Central memory CD4-positive, alpha-beta T cell (primary cell): ENCODE measurements around the gene NISCH.
"Not testable (repeated sequence)": the region's sequence is repeated elsewhere in the genome, so short reads cannot be mapped to it uniquely, and the experiment has no call there.

Experiments used
- DNase-seq: peaks from one replicate; pipeline ENCODE4 v3.0.0; 2022

Gene NISCH

DNA sequence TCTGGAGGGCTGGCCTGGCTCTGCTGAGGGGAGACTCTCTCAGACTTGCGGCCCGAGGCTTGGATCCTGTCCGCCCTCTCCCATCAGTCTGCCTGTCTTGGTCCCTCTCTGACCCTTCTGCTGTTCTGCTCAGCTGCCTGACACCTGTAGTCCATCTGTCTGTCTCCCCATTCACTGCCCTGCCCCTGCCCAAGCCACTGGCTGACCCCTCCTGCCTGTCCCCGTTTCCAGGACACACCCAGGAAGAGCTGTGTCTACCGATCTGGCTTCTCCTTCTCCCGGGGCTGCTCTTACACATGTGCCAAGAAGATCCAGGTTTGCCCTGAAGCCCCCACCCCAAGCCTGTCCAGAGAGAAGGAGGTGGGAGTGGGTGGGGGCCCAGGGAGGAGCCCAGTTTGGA, 59.8 kb downstream of the NISCH start:
- no peak for DNase-seq

DNA sequence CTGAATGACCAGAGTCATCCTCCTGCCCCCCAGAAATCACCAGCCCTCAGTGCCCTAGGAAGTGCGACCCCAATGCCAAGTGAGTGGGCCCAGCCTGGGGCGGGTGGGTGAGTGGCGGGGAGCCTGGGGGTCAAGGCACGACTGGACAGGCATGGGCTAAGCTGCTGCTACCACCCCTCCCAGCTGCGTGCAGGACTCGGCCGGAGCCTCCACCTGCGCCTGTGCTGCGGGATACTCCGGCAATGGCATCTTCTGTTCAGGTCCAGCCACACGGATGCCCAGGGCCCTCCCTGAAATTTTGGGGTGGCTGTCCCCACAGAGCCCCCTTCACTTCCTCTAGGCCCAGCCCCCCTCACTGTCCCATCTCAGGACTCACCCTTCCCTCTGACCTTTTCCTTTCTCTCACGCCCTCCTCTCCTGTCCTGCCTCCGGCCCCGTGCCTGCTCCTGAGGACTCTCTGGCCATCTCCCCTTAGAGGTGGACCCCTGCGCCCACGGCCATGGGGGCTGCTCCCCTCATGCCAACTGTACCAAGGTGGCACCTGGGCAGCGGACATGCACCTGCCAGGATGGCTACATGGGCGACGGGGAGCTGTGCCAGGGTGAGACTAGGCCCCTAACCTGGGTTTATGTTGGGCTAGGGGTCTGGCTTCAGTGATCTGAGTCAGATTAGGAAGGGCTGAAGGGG, 61.2 kb downstream of the NISCH start:
- no peak for DNase-seq

DNA sequence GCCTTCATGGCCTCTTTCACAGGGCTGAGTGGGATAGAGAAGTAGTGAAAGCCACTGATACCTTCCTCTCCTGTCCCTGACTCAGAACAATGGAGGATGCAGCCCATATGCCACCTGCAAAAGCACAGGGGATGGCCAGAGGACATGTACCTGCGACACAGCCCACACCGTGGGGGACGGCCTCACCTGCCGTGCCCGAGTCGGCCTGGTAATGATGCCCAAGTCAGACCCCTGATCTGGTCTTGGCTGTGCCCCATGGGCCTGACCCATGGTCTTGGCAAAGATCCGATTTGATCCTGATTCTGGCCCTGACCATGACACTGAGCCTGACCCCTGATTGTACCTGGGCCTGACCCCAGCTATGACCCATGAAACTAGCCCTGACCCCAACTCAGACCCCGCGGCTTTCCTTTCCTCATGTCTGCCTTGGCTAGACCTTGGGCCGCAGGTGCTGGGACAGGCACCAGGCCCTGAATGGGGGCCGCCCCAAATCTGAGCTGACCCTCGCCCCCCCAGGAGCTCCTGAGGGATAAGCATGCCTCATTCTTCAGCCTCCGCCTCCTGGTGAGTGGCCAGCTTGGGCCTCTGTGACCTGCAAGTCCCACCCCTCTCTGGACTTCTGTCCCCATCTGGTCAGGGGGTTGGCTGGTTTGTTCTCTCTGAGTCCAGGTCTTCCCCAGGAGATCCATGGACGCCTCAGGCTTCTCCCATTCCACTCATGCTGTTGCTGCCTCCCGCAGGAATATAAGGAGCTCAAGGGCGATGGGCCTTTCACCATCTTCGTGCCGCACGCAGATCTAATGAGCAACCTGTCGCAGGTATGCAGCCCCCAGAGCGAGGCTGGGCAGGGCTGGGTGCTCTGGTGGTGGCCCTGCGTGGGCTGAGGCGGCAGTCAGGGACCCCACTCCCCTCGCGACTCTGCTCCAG, 62.7 kb downstream of the NISCH start:
- DNase-seq: no peak

DNA sequence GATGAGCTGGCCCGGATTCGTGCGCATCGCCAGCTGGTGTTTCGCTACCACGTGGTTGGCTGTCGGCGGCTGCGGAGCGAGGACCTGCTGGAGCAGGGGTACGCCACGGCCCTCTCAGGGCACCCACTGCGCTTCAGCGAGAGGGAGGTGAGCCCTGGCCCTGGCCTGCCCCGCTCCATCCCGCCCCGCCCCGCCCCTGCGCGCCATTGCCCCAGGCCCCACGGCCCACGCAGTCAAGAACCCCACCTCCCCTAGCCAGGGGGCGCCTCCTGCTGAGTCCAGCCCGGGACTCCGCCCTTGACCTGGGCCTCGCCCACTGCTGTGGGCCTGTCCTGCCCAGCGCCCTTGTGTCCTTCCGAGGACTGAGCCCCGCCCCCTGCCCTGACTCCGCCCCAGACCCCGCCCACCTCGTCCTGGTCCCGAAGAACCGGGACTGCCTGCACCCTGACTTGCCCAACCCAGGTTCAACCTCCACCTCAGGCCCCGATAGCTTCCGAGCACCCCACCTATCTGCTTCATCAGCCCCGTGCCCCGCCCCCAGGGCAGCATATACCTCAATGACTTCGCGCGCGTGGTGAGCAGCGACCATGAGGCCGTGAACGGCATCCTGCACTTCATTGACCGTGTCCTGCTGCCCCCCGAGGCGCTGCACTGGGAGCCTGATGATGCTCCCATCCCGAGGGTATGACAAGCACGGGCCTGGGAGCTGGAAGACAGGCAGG, 63.5 kb downstream of the NISCH start:
- no peak for DNase-seq

DNA sequence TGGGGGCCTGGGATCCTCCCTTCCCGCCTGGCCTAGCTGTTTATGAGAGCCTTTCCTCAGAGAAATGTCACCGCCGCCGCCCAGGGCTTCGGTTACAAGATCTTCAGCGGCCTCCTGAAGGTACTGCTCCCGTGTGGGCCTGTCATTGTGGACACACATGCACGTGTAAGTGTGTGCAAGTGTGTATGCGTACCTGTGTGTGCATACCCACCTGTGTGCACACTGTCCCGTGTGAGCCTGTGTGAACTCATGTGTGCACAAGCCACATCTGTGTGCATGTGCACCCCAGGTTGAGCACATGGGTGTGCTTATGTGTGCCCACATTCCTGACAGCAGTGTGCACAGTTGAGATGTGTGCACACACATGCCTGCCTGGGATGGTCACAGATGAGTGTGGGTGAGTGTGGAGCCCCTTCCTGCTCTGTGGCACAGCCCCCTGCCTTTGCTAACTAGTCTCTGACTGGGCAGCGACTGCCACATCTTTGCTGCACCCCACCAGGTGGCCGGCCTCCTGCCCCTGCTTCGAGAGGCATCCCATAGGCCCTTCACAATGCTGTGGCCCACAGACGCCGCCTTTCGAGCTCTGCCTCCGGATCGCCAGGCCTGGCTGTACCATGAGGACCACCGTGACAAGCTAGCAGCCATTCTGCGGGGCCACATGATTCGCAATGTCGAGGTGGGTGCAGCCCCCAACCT, 64.2 kb downstream of the NISCH start:
- no peak for DNase-seq

DNA sequence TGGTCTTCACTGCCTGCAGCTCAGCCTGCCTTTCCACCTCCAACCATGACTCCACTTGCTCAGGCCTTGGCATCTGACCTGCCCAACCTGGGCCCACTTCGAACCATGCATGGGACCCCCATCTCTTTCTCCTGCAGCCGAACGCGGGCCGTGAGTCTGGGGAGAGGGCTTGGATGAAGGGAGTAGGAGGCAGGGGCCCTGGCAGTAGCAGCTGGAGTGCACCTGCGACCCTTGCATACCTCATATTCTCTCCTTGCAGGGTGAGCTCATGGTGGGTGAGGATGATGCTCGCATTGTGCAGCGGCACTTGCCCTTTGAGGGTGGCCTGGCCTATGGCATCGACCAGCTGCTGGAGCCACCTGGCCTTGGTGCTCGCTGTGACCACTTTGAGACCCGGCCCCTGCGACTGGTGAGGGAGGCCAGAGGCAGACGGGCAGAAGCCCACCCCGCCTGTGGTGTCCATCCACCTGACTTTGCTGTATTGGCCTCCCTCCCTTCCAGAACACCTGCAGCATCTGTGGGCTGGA, 64.8 kb downstream of the NISCH start:
- DNase-seq: no peak

DNA sequence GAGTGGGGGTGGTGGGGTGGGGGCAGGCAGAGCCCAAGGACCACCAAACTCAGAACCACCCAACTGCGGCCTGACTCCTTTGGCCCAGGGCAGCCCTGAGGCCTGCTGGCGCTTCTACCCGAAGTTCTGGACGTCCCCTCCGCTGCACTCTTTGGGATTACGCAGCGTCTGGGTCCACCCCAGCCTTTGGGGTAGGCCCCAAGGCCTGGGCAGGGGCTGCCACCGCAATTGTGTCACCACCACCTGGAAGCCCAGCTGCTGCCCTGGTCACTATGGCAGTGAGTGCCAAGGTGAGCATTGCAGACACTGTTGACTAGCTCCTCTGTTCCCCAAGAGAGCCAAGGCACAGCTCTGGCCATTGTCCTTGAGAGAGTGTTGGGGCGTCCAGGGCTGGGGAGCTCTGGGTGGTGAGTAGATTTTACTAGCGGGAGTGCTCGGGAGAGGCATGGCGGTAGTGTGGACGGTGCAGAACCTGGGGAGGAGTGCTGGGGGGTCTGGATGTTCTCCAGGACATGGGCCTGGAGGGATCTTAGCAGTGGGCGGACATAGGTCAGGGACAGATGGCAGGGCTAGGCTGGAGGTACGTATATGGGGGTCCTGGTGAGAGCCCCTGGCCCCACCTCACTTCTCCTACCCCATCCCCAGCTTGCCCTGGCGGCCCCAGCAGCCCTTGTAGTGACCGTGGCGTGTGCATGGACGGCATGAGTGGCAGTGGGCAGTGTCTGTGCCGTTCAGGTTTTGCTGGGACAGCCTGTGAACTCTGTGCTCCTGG, 65.5 kb downstream of the NISCH start:
- DNase-seq: no peak

DNA sequence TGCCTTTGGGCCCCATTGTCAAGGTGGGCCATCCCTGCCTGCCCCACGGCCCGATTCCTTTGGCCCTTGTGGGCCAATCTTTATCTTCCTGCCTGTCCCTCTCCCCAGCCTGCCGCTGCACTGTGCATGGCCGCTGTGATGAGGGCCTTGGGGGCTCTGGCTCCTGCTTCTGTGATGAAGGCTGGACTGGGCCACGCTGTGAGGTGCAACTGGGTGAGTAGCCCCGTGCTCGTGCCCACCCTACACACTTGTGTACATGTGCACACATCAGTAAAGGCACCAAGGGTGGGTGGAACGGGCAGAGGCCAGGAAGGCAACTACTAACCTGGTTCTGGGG, 66.1 kb downstream of the NISCH start:
- no peak for DNase-seq

DNA sequence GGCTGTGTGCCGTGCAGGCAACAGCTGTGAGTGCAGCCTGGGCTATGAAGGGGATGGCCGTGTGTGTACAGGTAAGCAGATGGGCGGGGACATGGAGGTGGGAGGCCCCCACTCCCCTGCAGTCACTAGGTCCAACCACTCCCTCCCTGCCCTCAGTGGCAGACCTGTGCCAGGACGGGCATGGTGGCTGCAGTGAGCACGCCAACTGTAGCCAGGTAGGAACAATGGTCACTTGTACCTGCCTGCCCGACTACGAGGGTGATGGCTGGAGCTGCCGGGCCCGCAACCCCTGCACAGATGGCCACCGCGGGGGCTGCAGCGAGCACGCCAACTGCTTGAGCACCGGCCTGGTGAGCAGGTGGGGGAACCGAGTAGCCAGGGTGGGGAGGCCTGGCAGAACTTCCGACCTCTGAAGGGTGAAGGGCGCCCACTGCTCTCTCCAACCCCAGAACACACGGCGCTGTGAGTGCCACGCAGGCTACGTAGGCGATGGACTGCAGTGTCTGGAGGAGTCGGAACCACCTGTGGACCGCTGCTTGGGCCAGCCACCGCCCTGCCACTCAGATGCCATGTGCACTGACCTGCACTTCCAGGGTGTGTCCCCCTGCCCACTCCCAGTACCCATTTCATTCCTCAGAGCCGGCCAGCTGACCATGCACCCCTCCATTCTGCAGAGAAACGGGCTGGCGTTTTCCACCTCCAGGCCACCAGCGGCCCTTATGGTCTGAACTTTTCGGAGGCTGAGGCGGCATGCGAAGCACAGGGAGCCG, 66.7 kb downstream of the NISCH start:
- DNase-seq: no peak

DNA sequence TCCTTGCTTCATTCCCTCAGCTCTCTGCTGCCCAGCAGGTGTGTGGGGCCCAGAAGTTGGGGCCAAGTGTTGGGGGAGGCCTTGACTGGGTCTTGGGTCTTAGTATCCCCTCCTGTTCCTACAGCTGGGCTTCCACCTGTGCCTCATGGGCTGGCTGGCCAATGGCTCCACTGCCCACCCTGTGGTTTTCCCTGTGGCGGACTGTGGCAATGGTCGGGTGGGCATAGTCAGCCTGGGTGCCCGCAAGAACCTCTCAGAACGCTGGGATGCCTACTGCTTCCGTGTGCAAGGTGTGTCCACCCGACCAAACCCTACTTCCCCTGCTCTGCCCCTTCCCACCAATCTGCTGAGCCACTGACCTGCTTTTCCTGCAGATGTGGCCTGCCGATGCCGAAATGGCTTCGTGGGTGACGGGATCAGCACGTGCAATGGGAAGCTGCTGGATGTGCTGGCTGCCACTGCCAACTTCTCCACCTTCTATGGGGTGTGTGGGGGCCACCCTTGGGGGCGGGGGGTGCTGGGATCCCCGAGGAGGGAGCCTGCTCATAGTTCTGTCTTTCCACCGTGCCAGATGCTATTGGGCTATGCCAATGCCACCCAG, 67.3 kb downstream of the NISCH start:
- no peak for DNase-seq

DNA sequence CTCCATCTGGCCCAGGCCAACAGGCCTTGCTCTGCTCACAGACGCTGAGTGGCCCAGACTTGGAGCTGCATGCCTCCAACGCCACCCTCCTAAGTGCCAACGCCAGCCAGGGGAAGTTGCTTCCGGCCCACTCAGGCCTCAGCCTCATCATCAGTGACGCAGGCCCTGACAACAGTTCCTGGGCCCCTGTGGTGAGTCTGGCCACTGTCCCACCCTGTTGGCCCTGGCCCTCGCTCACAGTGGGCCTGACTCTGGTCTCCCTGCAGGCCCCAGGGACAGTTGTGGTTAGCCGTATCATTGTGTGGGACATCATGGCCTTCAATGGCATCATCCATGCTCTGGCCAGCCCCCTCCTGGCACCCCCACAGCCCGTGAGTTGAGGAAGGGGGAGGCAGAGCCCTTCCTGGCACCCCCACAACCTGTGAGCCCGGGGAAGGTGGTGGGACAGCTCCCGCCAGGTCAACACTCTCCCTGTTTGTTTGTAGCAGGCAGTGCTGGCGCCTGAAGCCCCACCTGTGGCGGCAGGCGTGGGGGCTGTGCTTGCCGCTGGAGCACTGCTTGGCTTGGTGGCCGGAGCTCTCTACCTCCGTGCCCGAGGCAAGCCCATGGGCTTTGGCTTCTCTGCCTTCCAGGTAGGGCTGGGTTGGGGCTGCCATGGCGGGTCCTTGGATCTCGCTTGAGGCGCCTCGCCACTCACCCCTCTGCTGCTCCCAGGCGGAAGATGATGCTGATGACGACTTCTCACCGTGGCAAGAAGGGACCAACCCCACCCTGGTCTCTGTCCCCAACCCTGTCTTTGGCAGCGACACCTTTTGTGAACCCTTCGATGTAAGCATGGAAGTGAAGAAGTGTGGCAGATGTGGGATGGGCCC, 68.2 kb downstream of the NISCH start:
- no peak for DNase-seq

DNA sequence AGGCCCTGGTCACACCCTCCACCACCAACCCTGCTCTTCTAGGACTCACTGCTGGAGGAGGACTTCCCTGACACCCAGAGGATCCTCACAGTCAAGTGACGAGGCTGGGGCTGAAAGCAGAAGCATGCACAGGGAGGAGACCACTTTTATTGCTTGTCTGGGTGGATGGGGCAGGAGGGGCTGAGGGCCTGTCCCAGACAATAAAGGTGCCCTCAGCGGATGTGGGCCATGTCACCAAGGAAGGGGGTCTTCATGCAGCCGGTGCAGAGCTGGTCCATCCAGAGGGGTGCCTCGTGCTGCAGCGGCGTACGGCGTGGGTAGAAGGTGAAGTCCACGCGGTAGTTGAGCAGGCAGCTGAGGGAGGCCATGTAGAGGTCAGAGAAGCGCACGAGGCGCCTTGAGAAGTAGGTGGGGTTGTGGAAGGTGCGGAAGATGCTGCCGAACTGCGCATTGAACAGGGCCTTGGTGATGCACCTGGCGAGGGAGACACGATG, 68.9 kb downstream of the NISCH start:
- no peak for DNase-seq

DNA sequence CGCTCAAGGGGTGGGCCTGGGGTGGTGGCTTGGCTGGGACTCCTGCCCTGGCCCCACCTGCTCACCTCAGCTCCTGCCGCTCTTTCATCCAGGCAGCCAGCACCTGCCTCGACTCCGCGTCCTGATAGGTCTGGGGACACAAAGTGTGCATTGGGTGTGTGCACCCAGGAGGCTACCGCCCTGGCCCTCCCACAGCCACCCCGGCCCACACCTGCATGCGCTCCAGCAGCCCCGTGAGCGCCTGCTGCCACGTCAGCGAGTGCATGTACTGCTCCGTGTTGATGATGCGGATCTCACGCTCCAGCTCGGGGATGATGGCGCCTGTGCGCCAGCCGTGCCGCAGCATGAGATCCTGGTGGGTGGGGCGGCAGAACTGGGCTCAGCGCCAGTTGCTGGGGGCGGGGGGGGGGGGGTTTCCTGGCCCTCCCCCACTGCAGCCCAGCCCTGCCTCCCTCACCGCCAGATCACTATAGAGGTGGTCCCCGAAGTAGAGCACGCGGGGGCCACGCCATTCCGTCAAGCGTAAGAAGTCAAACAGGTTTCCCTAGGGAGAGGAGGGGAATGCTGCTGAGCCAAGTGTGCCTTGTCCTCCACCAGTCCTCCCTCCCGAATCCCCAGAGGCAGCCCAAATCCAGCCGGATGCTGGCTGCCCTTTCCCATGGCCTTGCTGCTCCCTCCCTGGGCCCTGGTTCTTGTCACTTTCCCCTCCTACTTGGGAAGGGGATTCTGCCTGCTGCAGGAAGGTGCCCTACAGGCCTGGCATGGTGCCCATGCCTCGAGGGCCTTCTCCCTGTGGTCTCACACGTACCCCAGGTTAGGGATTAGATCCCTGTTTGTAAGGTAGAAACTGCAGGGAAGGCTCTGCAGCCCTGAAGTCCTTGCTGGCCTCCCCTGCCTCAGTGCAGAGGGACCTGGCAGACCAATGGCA, 69.6 kb downstream of the NISCH start:
- no peak for DNase-seq

DNA sequence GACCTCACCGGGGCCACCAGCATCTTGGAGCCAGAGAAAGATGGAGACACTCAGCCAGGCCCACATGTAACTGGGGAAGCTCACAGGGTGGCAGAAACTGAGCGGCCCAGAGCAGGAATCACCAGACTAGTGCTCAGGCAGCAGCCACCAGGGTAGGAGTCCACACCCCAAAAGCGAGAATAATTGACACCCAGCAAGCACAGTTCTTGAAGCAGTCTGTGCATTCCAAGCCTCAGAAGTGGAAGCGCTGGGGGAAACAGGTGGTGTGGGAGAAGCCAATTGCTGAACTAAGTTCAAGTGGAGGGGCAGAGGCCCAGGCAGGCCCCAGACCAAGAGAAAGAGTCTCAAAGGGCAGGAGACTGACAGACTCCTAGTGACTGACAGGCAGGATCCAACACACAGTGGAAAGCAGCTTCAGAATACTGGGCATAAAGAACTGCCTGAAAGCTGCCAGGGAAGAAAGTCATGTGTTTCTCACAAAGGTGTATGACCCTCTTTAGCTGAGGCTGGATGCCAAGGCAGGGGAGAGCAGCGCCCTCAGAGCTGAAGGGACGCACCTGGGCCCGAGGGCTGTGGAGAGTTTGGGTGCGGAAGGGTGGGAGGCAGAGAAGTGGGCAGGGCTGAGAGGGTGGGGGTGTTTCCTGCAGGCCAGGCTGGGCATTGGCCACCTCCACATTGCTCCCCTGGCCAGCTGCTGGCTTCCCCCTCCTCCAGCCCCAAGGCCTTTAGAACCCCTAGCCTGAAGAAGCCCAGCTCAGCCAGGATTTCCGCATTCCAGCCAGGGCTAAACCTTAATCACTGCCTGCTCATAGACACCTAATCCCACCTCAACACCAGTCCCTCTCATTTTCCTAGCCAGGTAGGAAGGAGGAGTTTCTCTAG, 70.5 kb downstream of the NISCH start:
- DNase-seq: no peak

DNA sequence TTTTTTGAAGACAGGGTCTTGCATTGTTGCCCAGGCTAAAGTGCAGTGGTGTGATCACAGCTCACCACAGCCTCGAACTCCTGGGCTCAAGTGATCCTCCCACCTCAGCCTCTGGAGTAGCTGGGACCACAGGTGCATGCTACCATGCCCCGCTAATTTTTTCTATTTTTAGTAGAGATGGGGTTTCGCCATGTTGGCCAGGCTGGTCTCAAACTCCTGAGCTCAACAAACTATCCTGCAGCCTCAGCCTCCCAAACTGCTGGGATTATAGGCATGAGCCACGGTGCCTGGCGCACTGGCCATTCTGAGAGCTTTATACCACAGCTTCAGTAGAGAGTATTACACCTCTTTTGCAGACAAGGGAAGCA, 71.3 kb downstream of the NISCH start:
- DNase-seq: not testable (repeated sequence)

DNA sequence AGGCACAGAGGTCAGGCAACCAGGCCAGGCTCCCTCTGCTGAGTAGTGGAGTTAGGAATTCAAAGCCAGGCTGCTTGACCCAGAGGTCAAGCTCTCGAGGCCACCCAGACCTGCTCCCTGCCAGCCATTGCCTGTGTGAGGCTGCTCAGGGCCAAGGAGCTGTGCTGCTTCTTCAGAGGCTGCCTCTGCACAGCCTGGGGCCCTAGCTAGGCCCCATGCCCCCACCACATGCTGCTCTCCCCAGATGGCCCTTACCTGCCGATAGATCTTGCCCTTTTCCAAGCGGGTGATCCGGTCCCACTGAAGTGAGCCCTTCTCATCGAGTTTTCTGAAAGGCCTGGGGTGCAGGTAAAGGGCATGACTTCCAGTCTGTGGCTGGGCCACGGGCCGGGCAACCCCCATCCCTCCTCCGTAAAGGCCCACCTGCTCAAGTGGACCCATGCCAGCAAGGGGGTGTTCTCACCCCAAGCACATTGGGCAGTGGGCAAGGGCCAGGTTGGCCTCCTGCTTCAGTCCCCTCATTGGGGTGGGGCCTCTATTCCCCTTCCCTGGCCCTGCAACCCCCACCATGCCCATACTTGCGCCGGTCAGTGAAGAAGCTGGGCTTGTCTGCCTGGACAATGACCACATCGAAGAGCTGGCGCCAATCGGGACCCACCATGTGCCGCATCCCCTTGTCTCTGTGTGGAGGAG, 71.8 kb downstream of the NISCH start:
- no peak for DNase-seq
